CD8-positive, alpha-beta memory T cell (primary cell): ENCODE data around the gene BTBD8. TPM values are rescaled to one million over a fixed set of nuclear protein-coding genes. Genes with fewer than 3 reads are reported as not detected.

Experiments
- CTCF ChIA-PET: fragments of 350-600 bp; sonication (Branson Sonifier 250); formaldehyde crosslinking; loops from one replicate; lab custom pipeline; 2021; ENCODE audit warnings: antibody characterized with exemption; lab: Charles Lee
- POLR2A ChIA-PET: fragments of 350-600 bp; sonication (Branson Sonifier 250); formaldehyde crosslinking; loops from one replicate; lab custom pipeline; 2021; ENCODE audit warnings: antibody characterized with exemption; lab: Charles Lee
- DNase-seq, 5 donors: peaks; one replicate each; pipeline versions ENCODE4 v3.0.0 to v3.0.0-alpha.2; 2020 to 2022; ENCODE audit warnings: mixed read lengths in 1 of 5
- H3K27ac ChIP-seq: one replicate; pipeline ENCODE4 v1.7.0; 2013; ENCODE audit warnings: low read depth, mild to moderate bottlenecking, low read length, moderate library complexity
- H3K27me3 ChIP-seq: 2 replicates; pipeline ENCODE4 v1.7.0; 2013; ENCODE audit warnings: low read length, mild to moderate bottlenecking; ENCODE audit not compliant: insufficient read depth, poor library complexity, severe bottlenecking
- H3K36me3 ChIP-seq: 2 replicates; pipeline ENCODE4 v1.7.0; 2013; ENCODE audit warnings: mild to moderate bottlenecking, low read length, moderate library complexity; ENCODE audit not compliant: insufficient read depth
- H3K4me1 ChIP-seq: 2 replicates; pipeline ENCODE4 v1.7.0; 2013; ENCODE audit warnings: mild to moderate bottlenecking, low read length, moderate library complexity; ENCODE audit not compliant: insufficient read depth
- H3K4me3 ChIP-seq: 2 replicates; pipeline ENCODE4 v1.7.0; 2013; ENCODE audit warnings: mild to moderate bottlenecking, low read length
- H3K9me3 ChIP-seq: 2 replicates; pipeline ENCODE4 v1.7.0; 2013; ENCODE audit warnings: mild to moderate bottlenecking, low read length
- H3K27ac Mint-ChIP-seq, 8 donors: one replicate each; pipeline ENCODE4 v1.8.0; 2020 to 2021; ENCODE audit warnings: mixed read lengths in 8 of 8, mild to moderate bottlenecking in 6 of 8, inconsistent platforms in 3 of 8, moderate library complexity in 3 of 8
- H3K27me3 Mint-ChIP-seq, 2 donors: one replicate each; pipeline ENCODE4 v1.8.0; 2020 to 2021; ENCODE audit warnings: mixed read lengths in 2 of 2, mild to moderate bottlenecking in 1 of 2, moderate library complexity in 1 of 2
- H3K36me3 Mint-ChIP-seq, 3 donors: one replicate each; pipeline ENCODE4 v1.8.0; 2020 to 2021; ENCODE audit warnings: mixed read lengths in 3 of 3, inconsistent platforms in 1 of 3, mild to moderate bottlenecking in 1 of 3
- H3K4me1 Mint-ChIP-seq, 3 donors: one replicate each; pipeline ENCODE4 v1.8.0; 2020 to 2021; ENCODE audit warnings: mixed read lengths in 3 of 3, inconsistent platforms in 1 of 3, mild to moderate bottlenecking in 1 of 3
- H3K4me3 Mint-ChIP-seq, 7 donors: one replicate each; pipeline ENCODE4 v1.8.0; 2020 to 2021; ENCODE audit warnings: mixed read lengths in 7 of 7, mild to moderate bottlenecking in 6 of 7, moderate library complexity in 4 of 7, inconsistent platforms in 2 of 7
- H3K9me3 Mint-ChIP-seq, 5 donors: one replicate each; pipeline ENCODE4 v1.8.0; 2020 to 2022; ENCODE audit warnings: mixed read lengths in 5 of 5, mild to moderate bottlenecking in 3 of 5, moderate library complexity in 2 of 5, inconsistent platforms in 1 of 5
- polyA plus RNA-seq: library from polyadenylated mRNA; unstranded; fragments of 300-500 nt; fragmentation: Illumina TruSeq; gene quantifications from one replicate; pipeline ENCODE4 v1.2.3, GENCODE V29; 2021
- total RNA-seq, 2 experiments: library from RNA; stranded (reverse); gene quantifications; one replicate each; pipeline ENCODE4 v1.2.3, GENCODE V29; 2021

BTBD8 gene
- total and polyA plus RNA-seq, 3 experiments from 2014 or later, result 0.58 to 1.4 (median 1.2) TPM

GRCh38 chr1:92125204-92125603 is 45.1 kb downstream of the BTBD8 start:
- Mint-ChIP-seq H3K9me3 (no peaks in the 10 kb centered on the region), H3K27ac (no peak overlapping the region), H3K4me3 (no peak overlapping the region), H3K27me3 (no peaks in the 10 kb centered on the region), H3K4me1 (peaks cover 0 to 7% (median 4%) of the 10 kb centered on the region in 3 donors), H3K36me3 (peaks cover 7 to 14% (median 9%) of the 10 kb centered on the region in 3 donors)
- Histone ChIP-seq H3K4me3 (no peak overlapping the region), H3K4me1 (no peaks in the 10 kb centered on the region), H3K36me3 (no peaks in the 10 kb centered on the region), H3K27me3 (no peaks in the 10 kb centered on the region), H3K27ac (no peak overlapping the region), H3K9me3 (no peaks in the 10 kb centered on the region)
- no peak for DNase-seq
- ChIA-PET CTCF (no interaction called here), POLR2A (no interaction called here)

- no peak for DNase-seq
- H3K27me3 Mint-ChIP-seq, result no peaks in the 10 kb centered on the region
- ChIA-PET POLR2A (no interaction called here), CTCF (no interaction called here)
- no peaks in the 10 kb centered on the region for H3K9me3 Mint-ChIP-seq
- no peak overlapping the region for H3K4me3 ChIP-seq
- no peaks in the 10 kb centered on the region for H3K36me3 ChIP-seq
- no peaks in the 10 kb centered on the region for H3K4me1 ChIP-seq
- H3K36me3 Mint-ChIP-seq, result peaks cover 7 to 17% (median 13%) of the 10 kb centered on the region in 3 donors
- H3K27me3 ChIP-seq, result no peaks in the 10 kb centered on the region
- H3K27ac Mint-ChIP-seq, result no peak overlapping the region
- peaks cover 0 to 7% (median 4%) of the 10 kb centered on the region in 3 donors for H3K4me1 Mint-ChIP-seq
- no peaks in the 10 kb centered on the region for H3K9me3 ChIP-seq
- H3K27ac ChIP-seq, result no peak overlapping the region
- no peak overlapping the region for H3K4me3 Mint-ChIP-seq
Measured at GRCh38 chr1:92126088-92126487, 45.9 kb downstream of the BTBD8 start.

GRCh38 chr1:92134331-92134730 is 54.2 kb downstream of the BTBD8 start:
- ChIA-PET CTCF (no interaction called here), POLR2A (no interaction called here)
- Mint-ChIP-seq H3K27me3 (peaks cover 0 to 3% of the 10 kb centered on the region in 2 donors), H3K27ac (no peak overlapping the region), H3K9me3 (no peaks in the 10 kb centered on the region), H3K4me3 (no peak overlapping the region), H3K36me3 (peaks cover 0 to 26% (median 19%) of the 10 kb centered on the region in 3 donors), H3K4me1 (no peaks in the 10 kb centered on the region)
- H3K27ac ChIP-seq, result no peak overlapping the region
- H3K9me3 ChIP-seq, result no peaks in the 10 kb centered on the region
- no peaks in the 10 kb centered on the region for H3K36me3 ChIP-seq
- H3K4me1 ChIP-seq, result no peaks in the 10 kb centered on the region
- no peak for DNase-seq
- H3K27me3 ChIP-seq, result no peaks in the 10 kb centered on the region
- no peak overlapping the region for H3K4me3 ChIP-seq

DNA sequence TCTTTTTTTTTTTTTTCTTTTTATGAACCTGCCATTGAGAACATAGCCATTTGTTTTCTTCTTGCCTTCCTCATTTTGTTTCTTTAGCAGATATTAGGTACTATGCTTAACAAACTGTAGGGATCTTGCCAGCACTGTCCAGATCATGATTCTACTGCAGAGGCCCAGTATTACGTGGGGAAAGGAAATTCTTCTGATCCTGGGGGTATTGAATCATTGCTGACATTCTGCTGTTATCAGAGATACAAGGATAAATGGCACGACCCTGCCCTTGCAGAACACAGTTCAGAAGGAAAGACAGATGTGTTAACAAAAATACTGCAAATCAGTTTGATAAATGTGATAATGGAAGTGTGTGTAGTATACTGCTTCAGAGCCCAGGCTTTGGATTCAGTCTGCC is 56.2 kb downstream of the BTBD8 start:
- Histone ChIP-seq H3K36me3 (no peaks in the 10 kb centered on the region), H3K9me3 (no peaks in the 10 kb centered on the region), H3K27me3 (no peaks in the 10 kb centered on the region), H3K27ac (no peak overlapping the region), H3K4me1 (no peaks in the 10 kb centered on the region), H3K4me3 (no peak overlapping the region)
- ChIA-PET CTCF (no interaction called here), POLR2A (no interaction called here)
- Mint-ChIP-seq H3K4me3 (no peak overlapping the region), H3K27ac (no peak overlapping the region), H3K4me1 (no peaks in the 10 kb centered on the region), H3K27me3 (peaks cover 0 to 3% of the 10 kb centered on the region in 2 donors), H3K9me3 (no peaks in the 10 kb centered on the region), H3K36me3 (peaks cover 0 to 14% (median 12%) of the 10 kb centered on the region in 3 donors)
- DNase-seq, result no peak

- CTCF ChIA-PET, result no interaction called here
Measured at GRCh38 chr1:92154934-92155333, 74.8 kb downstream of the BTBD8 start.

GRCh38 chr1:92159593-92159992 is 79.4 kb downstream of the BTBD8 start:
- Mint-ChIP-seq H3K27ac (no peak overlapping the region), H3K9me3 (peaks cover 23 to 43% (median 34%) of the 10 kb centered on the region in 5 donors), H3K4me1 (no peaks in the 10 kb centered on the region), H3K27me3 (peaks cover 0 to 3% of the 10 kb centered on the region in 2 donors), H3K4me3 (no peak overlapping the region), H3K36me3 (peaks cover 29 to 56% (median 34%) of the 10 kb centered on the region in 3 donors)
- no peak overlapping the region for H3K27ac ChIP-seq
- ChIA-PET CTCF (no interaction called here), POLR2A (no interaction called here)
- no peak for DNase-seq
- H3K4me3 ChIP-seq, result no peak overlapping the region
- no peaks in the 10 kb centered on the region for H3K27me3 ChIP-seq
- H3K36me3 ChIP-seq, result no peaks in the 10 kb centered on the region
- H3K9me3 ChIP-seq, result peaks cover 9% of the 10 kb centered on the region
- no peaks in the 10 kb centered on the region for H3K4me1 ChIP-seq

More at GRCh38 chr1:92154934-92155333, 74.8 kb downstream of the BTBD8 start:
- H3K36me3 ChIP-seq, result no peaks in the 10 kb centered on the region
- H3K27ac ChIP-seq, result no peak overlapping the region
- H3K9me3 ChIP-seq, result peaks cover 2% of the 10 kb centered on the region
- H3K4me3 ChIP-seq, result no peak overlapping the region
- Mint-ChIP-seq H3K4me3 (no peak overlapping the region), H3K36me3 (peaks cover 15 to 40% (median 23%) of the 10 kb centered on the region in 3 donors), H3K9me3 (peaks cover 12 to 27% (median 21%) of the 10 kb centered on the region in 5 donors), H3K27ac (no peak overlapping the region), H3K4me1 (no peaks in the 10 kb centered on the region), H3K27me3 (no peaks in the 10 kb centered on the region)
- no peaks in the 10 kb centered on the region for H3K27me3 ChIP-seq
- H3K4me1 ChIP-seq, result no peaks in the 10 kb centered on the region
- no peak for DNase-seq
- POLR2A ChIA-PET, result no interaction called here

DNA sequence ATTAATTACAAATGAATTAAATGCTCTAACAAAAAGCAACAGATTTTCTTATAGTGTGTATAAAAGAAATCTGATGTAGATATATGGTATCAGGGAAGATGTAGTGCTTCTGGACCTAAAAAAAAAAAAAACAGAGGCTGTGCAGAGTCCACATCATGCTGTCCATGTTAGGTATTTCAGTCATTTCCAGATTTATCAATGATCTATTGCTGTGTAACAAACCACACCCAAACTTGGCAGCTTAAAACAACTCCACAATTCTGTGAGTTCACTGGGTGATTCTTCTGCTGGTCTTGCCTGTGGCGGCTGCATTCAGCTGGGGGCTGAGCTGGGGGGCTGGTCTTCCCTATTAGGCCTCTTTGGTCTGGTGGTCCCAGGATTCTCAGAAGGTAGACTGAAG is 85.2 kb downstream of the BTBD8 start:
- H3K4me3 Mint-ChIP-seq, result no peak overlapping the region
- no peak overlapping the region for H3K27ac Mint-ChIP-seq
- Histone ChIP-seq H3K4me1 (no peaks in the 10 kb centered on the region), H3K36me3 (no peaks in the 10 kb centered on the region), H3K27me3 (no peaks in the 10 kb centered on the region), H3K4me3 (no peak overlapping the region), H3K9me3 (peaks cover 2% of the 10 kb centered on the region), H3K27ac (no peak overlapping the region)
- H3K9me3 Mint-ChIP-seq, result peaks cover 7 to 13% (median 9%) of the 10 kb centered on the region in 5 donors
- H3K27me3 Mint-ChIP-seq, result peaks cover 0 to 2% of the 10 kb centered on the region in 2 donors
- CTCF ChIA-PET, result no interaction called here
- H3K36me3 Mint-ChIP-seq, result peaks cover 8 to 23% (median 19%) of the 10 kb centered on the region in 3 donors
- H3K4me1 Mint-ChIP-seq, result no peaks in the 10 kb centered on the region
- DNase-seq, result no peak
- POLR2A ChIA-PET, result no interaction called here

DNA sequence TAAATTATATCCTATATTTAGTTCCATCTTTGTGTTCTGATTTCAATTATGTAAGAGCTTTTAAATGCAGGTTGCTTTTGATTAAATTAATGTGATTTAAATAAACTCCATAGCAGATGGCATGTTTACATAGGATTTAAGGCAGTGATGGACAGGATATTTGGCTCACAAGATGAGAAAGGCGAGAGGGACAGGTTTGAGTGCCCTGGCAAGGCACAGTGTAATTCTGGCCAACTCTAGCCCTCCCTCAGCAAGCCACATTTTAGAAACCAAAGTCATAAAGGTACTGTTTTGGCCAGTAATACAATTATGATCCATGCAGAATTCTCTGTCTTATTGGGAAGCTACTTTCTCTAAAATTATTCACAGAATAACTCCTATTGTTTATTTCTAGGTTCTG is 87.0 kb downstream of the BTBD8 start:
- no peaks in the 10 kb centered on the region for H3K27me3 Mint-ChIP-seq
- H3K4me1 ChIP-seq, result no peaks in the 10 kb centered on the region
- H3K27me3 ChIP-seq, result no peaks in the 10 kb centered on the region
- no peak overlapping the region for H3K4me3 Mint-ChIP-seq
- H3K27ac ChIP-seq, result no peak overlapping the region
- peaks cover 5 to 9% (median 6%) of the 10 kb centered on the region in 3 donors for H3K36me3 Mint-ChIP-seq
- H3K9me3 ChIP-seq, result no peaks in the 10 kb centered on the region
- ChIA-PET CTCF (no interaction called here), POLR2A (no interaction called here)
- no peaks in the 10 kb centered on the region for H3K9me3 Mint-ChIP-seq
- no peak for DNase-seq
- no peaks in the 10 kb centered on the region for H3K4me1 Mint-ChIP-seq
- H3K36me3 ChIP-seq, result no peaks in the 10 kb centered on the region
- no peak overlapping the region for H3K27ac Mint-ChIP-seq
- H3K4me3 ChIP-seq, result no peak overlapping the region
